D721Med (cell line): ENCODE data around the gene TMEM132C.

Experiments
- DNase-seq: peaks from one replicate; pipeline ENCODE4 v3.0.0; 2011; ENCODE audit warnings: low spot score; ENCODE audit not compliant: insufficient read length
- FAIRE-seq: peaks from 2 replicates; lab custom pipeline; 2011; peaks lifted over from hg19 to GRCh38; lab: Jason Lieb, UNC
- TF ChIP-seq, protein P1 (sequence below): IDR thresholded peaks from 2 replicates; pipeline ENCODE4 v1.5.1; 2012; ENCODE audit warnings: mild to moderate bottlenecking, control low read depth; ENCODE audit not compliant: insufficient read depth; ENCODE audit errors: missing control alignments

TMEM132C gene

GRCh38 chr12:128323145-128323920 is 56.4 kb downstream of the TMEM132C start:
- no peak for FAIRE-seq
- DNase-seq = no peak
- TF ChIP-seq, protein P1, sequence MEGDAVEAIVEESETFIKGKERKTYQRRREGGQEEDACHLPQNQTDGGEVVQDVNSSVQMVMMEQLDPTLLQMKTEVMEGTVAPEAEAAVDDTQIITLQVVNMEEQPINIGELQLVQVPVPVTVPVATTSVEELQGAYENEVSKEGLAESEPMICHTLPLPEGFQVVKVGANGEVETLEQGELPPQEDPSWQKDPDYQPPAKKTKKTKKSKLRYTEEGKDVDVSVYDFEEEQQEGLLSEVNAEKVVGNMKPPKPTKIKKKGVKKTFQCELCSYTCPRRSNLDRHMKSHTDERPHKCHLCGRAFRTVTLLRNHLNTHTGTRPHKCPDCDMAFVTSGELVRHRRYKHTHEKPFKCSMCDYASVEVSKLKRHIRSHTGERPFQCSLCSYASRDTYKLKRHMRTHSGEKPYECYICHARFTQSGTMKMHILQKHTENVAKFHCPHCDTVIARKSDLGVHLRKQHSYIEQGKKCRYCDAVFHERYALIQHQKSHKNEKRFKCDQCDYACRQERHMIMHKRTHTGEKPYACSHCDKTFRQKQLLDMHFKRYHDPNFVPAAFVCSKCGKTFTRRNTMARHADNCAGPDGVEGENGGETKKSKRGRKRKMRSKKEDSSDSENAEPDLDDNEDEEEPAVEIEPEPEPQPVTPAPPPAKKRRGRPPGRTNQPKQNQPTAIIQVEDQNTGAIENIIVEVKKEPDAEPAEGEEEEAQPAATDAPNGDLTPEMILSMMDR = no peak

DNA sequence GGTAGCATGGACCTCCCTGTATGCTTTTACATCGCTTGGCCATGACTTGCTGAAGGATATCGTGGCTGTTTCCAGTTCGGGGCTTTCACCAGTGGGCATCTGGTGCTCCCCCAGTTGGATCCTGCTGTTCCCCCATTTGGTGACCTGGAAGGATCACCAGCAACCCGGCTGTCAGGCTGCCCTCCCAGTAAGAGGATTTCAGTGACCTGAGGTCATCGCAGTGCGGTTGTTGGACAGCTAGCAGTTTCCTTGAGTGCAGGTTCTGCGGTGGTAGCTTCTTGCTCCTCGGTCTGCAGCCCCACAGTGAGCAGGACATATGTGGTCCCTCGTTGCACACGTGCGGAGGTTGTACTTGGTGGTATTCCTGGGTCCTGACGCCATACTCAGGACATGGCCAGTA is 58.7 kb downstream of the TMEM132C start:
- DNase-seq (no peak), FAIRE-seq (no peak)
- TF ChIP-seq, protein P1 = no peak

GRCh38 chr12:128326406-128326805 is 59.4 kb downstream of the TMEM132C start:
- no peak for FAIRE-seq
- TF ChIP-seq, protein P1 = no peak
- DNase-seq = no peak

GRCh38 chr12:128328961-128329360 is 62.0 kb downstream of the TMEM132C start:
- FAIRE-seq = no peak
- no peak for DNase-seq
- TF ChIP-seq, protein P1 = no peak

DNA sequence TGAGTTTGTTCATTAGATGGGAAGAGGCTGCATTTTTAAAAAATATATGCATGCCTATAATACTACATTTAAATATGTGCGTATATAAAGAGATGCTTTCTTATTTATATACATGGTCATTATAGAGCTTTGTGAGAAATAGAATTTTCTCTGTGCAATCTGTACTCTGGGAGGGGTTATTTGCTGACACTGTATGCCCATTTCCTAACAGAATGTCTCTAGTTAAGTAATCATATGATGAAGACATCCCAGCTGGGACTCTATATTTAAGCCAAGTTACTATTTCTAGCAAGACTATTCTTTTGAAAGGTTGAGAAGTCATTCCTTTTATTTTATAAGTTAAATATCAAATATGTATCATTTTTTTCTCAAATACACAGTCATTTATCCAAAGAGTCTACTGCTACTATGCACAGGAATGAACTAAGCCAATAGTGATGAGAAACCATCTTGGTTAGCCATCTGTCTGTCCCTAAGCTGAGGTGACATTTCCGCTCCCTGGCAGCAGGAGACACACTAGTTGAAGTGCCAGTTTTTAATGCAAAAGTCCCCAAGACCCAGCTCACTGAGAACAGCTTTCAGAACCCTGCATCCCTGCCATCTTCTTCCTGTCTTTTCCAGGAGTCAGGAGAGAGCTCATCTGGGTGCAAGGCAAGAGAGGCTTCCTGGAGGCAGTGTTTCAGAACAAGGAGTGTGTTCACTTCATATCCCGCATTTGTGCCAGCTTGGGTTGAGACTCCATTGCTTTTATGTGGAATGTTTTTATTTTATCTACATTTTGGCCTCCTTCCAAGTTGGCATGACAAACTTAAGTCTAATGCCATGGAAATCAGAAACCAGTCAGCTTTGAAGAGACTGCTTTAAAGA is 69.5 kb downstream of the TMEM132C start:
- FAIRE-seq (no peak), DNase-seq (no peak)
- TF ChIP-seq, protein P1 = no peak

DNA sequence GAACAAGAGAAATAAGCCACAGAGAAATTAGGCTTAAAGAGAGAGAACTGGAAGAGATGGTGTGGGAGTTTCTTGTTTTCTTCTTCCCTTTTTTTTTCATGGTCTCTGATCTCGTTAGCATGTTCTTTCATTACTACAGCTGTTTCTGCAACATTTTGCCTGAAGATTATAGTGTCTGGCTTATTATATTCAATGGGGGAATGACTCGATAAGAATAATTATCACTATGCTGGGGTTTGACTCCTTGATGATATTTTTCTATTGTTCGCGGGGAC is 70.0 kb downstream of the TMEM132C start:
- DNase-seq (no peak), FAIRE-seq (no peak)
- TF ChIP-seq, protein P1 = no peak
